Mesendoderm (in vitro differentiated cells): ENCODE measurements around the gene RPL36AL.

Experiments
- DNase-seq: peaks from one replicate; pipeline ENCODE4 v3.0.0; 2013
- H2AK5ac ChIP-seq: 2 replicates; pipeline ENCODE4 v1.6.1; 2013; ENCODE audit warnings: low read length, inconsistent platforms
- H2BK120ac ChIP-seq: 2 replicates; pipeline ENCODE4 v1.6.1; 2013; ENCODE audit warnings: low read depth, mild to moderate bottlenecking, low read length, moderate library complexity, mixed read lengths
- H2BK15ac ChIP-seq: replicated peaks from 2 replicates; pipeline ENCODE4 v1.6.1; 2013; ENCODE audit warnings: low read depth, mild to moderate bottlenecking, moderate library complexity
- H2BK5ac ChIP-seq: 2 replicates; pipeline ENCODE4 v1.6.1; 2013; ENCODE audit warnings: low read length, inconsistent platforms
- H3K18ac ChIP-seq: 2 replicates; pipeline ENCODE4 v1.6.1; 2013; ENCODE audit warnings: mild to moderate bottlenecking, low read length, mixed read lengths
- H3K23ac ChIP-seq: one replicate; pipeline ENCODE4 v1.6.1; 2013; ENCODE audit warnings: low read length
- H3K27ac ChIP-seq: 2 replicates; pipeline ENCODE4 v1.5.1; 2013; ENCODE audit warnings: low read depth, mild to moderate bottlenecking, inconsistent platforms, low read length, moderate library complexity
- H3K27me3 ChIP-seq: 2 replicates; pipeline ENCODE4 v1.6.1; 2013; ENCODE audit warnings: low read length, control low read depth, mild to moderate bottlenecking, inconsistent platforms; ENCODE audit not compliant: insufficient read depth, poor library complexity
- H3K36me3 ChIP-seq: 2 replicates; pipeline ENCODE4 v1.6.1; 2013; ENCODE audit warnings: low read length, inconsistent platforms; ENCODE audit not compliant: control insufficient read depth, insufficient read depth
- H3K4ac ChIP-seq: one replicate; pipeline ENCODE4 v1.6.1; 2013; ENCODE audit warnings: low read depth, mild to moderate bottlenecking, low read length, moderate library complexity
- H3K4me1 ChIP-seq: 2 replicates; pipeline ENCODE4 v1.6.1; 2013; ENCODE audit warnings: low read depth, low read length, inconsistent platforms; ENCODE audit not compliant: control insufficient read depth
- H3K4me2 ChIP-seq: 2 replicates; pipeline ENCODE4 v1.6.1; 2013; ENCODE audit warnings: low read length
- H3K4me3 ChIP-seq: 2 replicates; pipeline ENCODE4 v1.5.1; 2013; ENCODE audit warnings: mild to moderate bottlenecking, low read length
- H3K56ac ChIP-seq: one replicate; pipeline ENCODE4 v1.6.1; 2013; ENCODE audit warnings: low read length
- H3K79me1 ChIP-seq: 2 replicates; pipeline ENCODE4 v1.6.1; 2013; ENCODE audit warnings: low read length, inconsistent platforms
- H3K79me2 ChIP-seq: 2 replicates; pipeline ENCODE4 v1.6.1; 2013; ENCODE audit warnings: mild to moderate bottlenecking, low read length; ENCODE audit not compliant: control insufficient read depth, insufficient read depth
- H3K9ac ChIP-seq: 2 replicates; pipeline ENCODE4 v1.6.1; 2013; ENCODE audit warnings: low read length, inconsistent platforms
- H4K5ac ChIP-seq: one replicate; pipeline ENCODE4 v1.6.1; 2013; ENCODE audit warnings: low read length
- H4K8ac ChIP-seq: one replicate; pipeline ENCODE4 v1.6.1; 2013; ENCODE audit warnings: low read depth, mild to moderate bottlenecking, control low read depth, low read length, moderate library complexity
- WGBS: extraction: QIAGEN DNeasy Blood & Tissue Kit; methylation state at CpG from one replicate; pipeline ENCODE4 v1.1.7; 2013; ENCODE audit warnings: low lambda C conversion rate, missing lambda C conversion rate; ENCODE audit not compliant: insufficient coverage; ENCODE audit errors: extremely low coverage; 5-methylcytosine and 5-hydroxymethylcytosine counted together

The RPL36AL gene

DNA sequence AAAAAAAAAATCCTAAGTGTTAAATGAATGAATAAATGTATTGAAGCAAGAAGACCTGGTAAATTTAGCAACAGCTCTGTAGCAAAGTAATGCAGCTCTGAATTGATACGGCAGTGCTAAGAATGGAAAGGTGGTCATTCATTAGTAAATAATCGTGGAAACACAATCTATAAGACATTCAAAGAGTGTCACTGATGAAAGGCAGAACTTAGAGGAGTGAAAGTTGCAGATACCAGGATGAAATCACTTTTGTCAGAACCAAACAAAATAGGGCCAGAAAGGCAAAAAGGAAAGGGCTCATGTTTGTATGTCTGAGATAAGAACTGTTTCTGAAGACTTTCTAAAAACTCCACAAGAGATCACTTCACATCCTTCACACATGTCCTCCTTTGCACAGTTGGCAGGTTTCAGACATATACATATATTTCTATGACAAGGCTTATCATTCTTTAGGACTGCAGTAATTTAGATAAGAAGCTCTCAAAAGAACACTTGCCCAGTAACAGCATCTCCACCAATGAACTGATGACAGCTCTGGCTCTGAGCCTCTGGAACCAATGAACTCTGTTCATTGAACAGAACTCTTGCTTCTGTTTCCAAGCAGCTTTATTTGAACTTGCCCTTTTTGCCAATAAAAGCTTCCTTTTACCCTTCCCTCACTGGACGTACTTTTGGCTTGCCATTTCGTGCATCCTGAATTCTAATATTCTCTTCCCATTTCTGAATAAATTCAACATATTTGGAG lies 25.9 kb downstream of the RPL36AL start:
- no peak overlapping the region for H3K9ac ChIP-seq
- H3K36me3 ChIP-seq: no peaks in the 10 kb centered on the region
- no peak overlapping the region for H2BK120ac ChIP-seq
- no peak overlapping the region for H3K4ac ChIP-seq
- H3K56ac ChIP-seq: no peak overlapping the region
- H3K18ac ChIP-seq: no peak overlapping the region
- H2BK15ac ChIP-seq: no peak overlapping the region
- no CpG with 5 or more reads among the region's 4 CpGs for WGBS
- H3K27ac ChIP-seq: no peak overlapping the region
- H3K4me3 ChIP-seq: no peak overlapping the region
- no peak overlapping the region for H2BK5ac ChIP-seq
- H4K8ac ChIP-seq: no peak overlapping the region
- H3K79me1 ChIP-seq: no peaks in the 10 kb centered on the region
- DNase-seq: no peak
- no peak overlapping the region for H3K23ac ChIP-seq
- no peak overlapping the region for H3K4me2 ChIP-seq
- H3K79me2 ChIP-seq: peaks cover 4% of the 10 kb centered on the region
- H3K4me1 ChIP-seq: no peaks in the 10 kb centered on the region
- no peak overlapping the region for H4K5ac ChIP-seq
- H2AK5ac ChIP-seq: no peak overlapping the region
- H3K27me3 ChIP-seq: no peaks in the 10 kb centered on the region

DNA sequence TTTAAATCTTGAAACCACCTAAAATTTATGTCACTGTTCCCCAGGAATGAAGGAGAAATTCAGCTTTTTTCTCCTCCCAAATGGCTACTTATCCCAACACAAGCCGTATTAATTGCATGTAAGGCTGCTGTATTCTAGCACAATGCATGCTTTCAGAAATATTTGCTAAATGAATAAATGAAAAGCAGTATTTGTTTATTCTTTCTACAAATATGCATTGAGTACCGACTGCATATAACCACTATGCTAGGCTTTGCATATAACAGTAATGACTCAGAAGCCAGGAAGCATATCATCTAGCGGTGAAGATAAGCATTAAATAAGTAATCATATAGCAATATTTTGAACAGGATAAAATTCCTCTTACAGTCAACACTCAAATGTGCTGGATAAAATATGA lies 27.4 kb downstream of the RPL36AL start:
- DNase-seq: no peak
- no peak overlapping the region for H3K4ac ChIP-seq
- H3K9ac ChIP-seq: no peak overlapping the region
- H3K4me2 ChIP-seq: no peak overlapping the region
- H2BK15ac ChIP-seq: no peak overlapping the region
- H3K79me2 ChIP-seq: no peaks in the 10 kb centered on the region
- H2BK120ac ChIP-seq: no peak overlapping the region
- H3K27ac ChIP-seq: no peak overlapping the region
- H4K5ac ChIP-seq: no peak overlapping the region
- H3K18ac ChIP-seq: no peak overlapping the region
- H3K36me3 ChIP-seq: no peaks in the 10 kb centered on the region
- no peak overlapping the region for H4K8ac ChIP-seq
- H2AK5ac ChIP-seq: no peak overlapping the region
- H3K56ac ChIP-seq: no peak overlapping the region
- no peak overlapping the region for H3K4me3 ChIP-seq
- H3K4me1 ChIP-seq: no peaks in the 10 kb centered on the region
- no peaks in the 10 kb centered on the region for H3K79me1 ChIP-seq
- WGBS: no CpG with 5 or more reads among the region's 3 CpGs
- H2BK5ac ChIP-seq: no peak overlapping the region
- no peak overlapping the region for H3K23ac ChIP-seq
- no peaks in the 10 kb centered on the region for H3K27me3 ChIP-seq

DNA sequence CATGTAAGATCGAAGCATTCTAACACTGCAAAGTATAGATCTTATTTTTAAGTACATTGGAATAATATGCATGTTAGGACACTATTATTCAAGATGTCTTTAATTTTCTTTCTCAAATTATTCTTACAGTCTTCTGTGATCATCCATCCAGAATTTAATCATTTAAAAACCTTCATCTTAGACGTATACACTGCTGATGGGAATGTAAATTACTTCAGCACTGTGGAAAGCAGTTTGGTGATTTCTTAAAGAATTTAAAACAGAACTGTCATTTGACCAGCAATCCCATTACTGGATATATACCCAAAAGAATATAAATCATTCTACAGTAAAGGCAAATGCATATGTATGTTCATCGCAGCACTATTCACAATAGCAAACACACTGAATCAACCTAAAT lies 31.0 kb downstream of the RPL36AL start:
- H4K8ac ChIP-seq: no peak overlapping the region
- no peak overlapping the region for H2BK15ac ChIP-seq
- peaks cover 18% of the 10 kb centered on the region for H3K79me2 ChIP-seq
- no peak overlapping the region for H3K4me3 ChIP-seq
- no peak overlapping the region for H3K23ac ChIP-seq
- no CpG with 5 or more reads among the region's 3 CpGs for WGBS
- H2BK5ac ChIP-seq: no peak overlapping the region
- H2AK5ac ChIP-seq: no peak overlapping the region
- H3K18ac ChIP-seq: no peak overlapping the region
- H3K9ac ChIP-seq: no peak overlapping the region
- no peak overlapping the region for H3K27ac ChIP-seq
- H3K4me2 ChIP-seq: no peak overlapping the region
- no peak overlapping the region for H3K56ac ChIP-seq
- no peaks in the 10 kb centered on the region for H3K36me3 ChIP-seq
- H3K4me1 ChIP-seq: no peaks in the 10 kb centered on the region
- H3K4ac ChIP-seq: no peak overlapping the region
- H2BK120ac ChIP-seq: no peak overlapping the region
- no peak for DNase-seq
- H4K5ac ChIP-seq: no peak overlapping the region
- no peaks in the 10 kb centered on the region for H3K79me1 ChIP-seq
- H3K27me3 ChIP-seq: no peaks in the 10 kb centered on the region

DNA sequence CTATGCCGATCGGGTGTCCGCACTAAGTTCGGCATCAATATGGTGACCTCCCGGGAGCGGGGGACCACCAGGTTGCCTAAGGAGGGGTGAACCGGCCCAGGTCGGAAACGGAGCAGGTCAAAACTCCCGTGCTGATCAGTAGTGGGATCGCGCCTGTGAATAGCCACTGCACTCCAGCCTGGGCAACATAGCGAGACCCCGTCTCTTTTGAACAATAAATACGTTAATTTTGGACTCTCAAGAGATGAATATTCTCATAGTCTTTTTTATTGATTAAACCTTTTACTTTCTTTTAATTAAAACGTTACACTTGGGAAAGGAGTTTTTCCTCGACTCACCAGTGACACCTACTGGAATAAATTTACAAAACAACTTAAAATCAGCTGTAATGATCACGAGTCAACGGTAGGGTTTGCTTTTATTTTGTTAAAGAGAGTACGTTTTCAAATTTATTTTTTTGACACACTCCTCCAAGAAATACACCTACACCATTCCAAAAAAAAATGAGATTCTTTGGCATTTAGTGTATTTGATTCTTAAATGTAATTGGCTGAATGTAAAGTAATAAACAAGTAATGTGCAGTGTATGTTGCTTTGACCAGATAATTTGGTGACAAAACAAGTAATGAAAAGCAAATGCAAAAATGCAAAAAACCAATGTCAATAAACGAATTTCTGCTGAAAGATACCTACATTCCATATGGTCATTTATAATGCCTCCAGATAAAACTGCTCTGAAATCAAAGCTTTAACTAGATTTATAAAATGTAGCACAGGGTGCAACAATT lies 33.6 kb downstream of the RPL36AL start:
- Histone ChIP-seq H2BK5ac (no peak overlapping the region), H3K9ac (no peak overlapping the region), H3K79me1 (peaks cover 6% of the 10 kb centered on the region), H3K27ac (no peak overlapping the region), H3K18ac (no peak overlapping the region), H2AK5ac (no peak overlapping the region), H3K23ac (no peak overlapping the region), H3K4ac (no peak overlapping the region), H2BK120ac (no peak overlapping the region), H3K4me1 (no peaks in the 10 kb centered on the region), H3K4me3 (no peak overlapping the region), H4K8ac (no peak overlapping the region), H3K56ac (no peak overlapping the region), H3K79me2 (peaks cover 39% of the 10 kb centered on the region), H2BK15ac (no peak overlapping the region), H3K4me2 (no peak overlapping the region), H3K27me3 (no peaks in the 10 kb centered on the region), H3K36me3 (peaks cover 6% of the 10 kb centered on the region), H4K5ac (no peak overlapping the region)
- WGBS: no CpG with 5 or more reads among the region's 21 CpGs
- DNase-seq: peak; percentile 86

DNA sequence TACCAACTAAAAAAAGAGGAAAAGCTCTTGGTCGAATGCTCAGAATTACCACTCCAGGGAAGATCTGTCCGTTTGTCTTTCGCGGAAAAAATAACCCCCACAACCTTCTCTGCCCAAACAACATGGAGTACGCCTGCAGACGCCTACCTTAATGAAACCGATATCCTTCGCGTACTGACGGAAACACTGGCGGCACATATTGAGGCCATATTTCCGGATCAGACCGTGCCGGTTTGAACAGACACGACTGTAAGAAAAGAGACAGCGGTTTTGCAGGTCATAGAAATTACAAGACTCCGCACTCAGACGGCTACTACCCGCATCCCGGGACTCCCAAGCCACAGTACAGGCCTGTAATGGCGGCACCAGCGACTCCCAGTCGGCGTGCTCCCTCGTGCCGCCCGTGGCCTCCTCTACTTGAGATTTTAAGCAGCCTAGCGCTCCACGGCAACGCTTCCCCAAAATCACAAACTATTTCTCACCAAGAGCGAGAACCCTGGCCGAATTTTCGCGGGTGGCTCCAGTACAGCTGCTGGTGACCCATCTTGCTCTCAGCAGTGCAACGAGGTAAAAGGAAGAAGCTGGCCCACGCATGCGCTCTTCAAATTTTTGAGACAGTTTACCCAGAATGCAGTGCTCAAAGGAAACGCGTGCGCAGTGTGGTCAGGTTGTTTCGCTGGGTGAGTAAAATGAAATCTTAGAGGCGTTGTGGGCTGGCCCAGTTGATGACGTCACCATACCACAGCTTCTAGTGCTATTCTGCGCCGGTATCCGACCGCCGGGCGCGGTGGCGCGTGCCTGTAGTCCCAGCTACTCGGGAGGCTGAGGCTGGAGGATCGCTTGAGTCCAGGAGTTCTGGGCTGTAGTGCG lies 34.4 kb downstream of the RPL36AL start, which contains the start of gene RPS29:
Gene RPS29, minus strand, starts transcription at position 578 of the 870 bp plus-strand sequence. Its CDS starts 34 bp downstream, at position 544.
- WGBS: no CpG with 5 or more reads among the region's 55 CpGs

More for the DNA sequence above, 34.4 kb downstream of the RPL36AL start, which contains the start of gene RPS29:
- Histone ChIP-seq H3K4ac (peak within 1 kb of the TSS; percentile 64), H3K23ac (peak within 1 kb of the TSS; percentile 80), H2BK120ac (no peak within 1 kb of the TSS), H3K4me1 (no peaks in the 10 kb centered on the region), H3K9ac (peak within 1 kb of the TSS; percentile 100), H3K79me1 (peaks cover 9% of the 10 kb centered on the region), H3K4me2 (peak within 1 kb of the TSS; percentile 44), H4K5ac (no peak within 1 kb of the TSS), H4K8ac (peak within 1 kb of the TSS; percentile 57), H2AK5ac (peak within 1 kb of the TSS; percentile 97), H3K18ac (peak within 1 kb of the TSS; percentile 72), H3K4me3 (peak within 1 kb of the TSS; percentile 100), H3K79me2 (peaks cover 46% of the 10 kb centered on the region), H2BK15ac (no peak within 1 kb of the TSS), H3K56ac (peak within 1 kb of the TSS; percentile 99), H3K27ac (peak within 1 kb of the TSS; percentile 68), H2BK5ac (peak within 1 kb of the TSS; percentile 78), H3K36me3 (peaks cover 6% of the 10 kb centered on the region), H3K27me3 (no peaks in the 10 kb centered on the region)
- peak; percentile 100 for DNase-seq
